Measurements from ENCODE around the gene GALR2. TPM values are rescaled to one million over a fixed set of nuclear protein-coding genes. Genes with fewer than 3 reads are reported as not detected.

The GALR2 gene
- total RNA-seq, 6 experiments from 2014 or later: 0.18 TPM; not detected in 5

DNA sequence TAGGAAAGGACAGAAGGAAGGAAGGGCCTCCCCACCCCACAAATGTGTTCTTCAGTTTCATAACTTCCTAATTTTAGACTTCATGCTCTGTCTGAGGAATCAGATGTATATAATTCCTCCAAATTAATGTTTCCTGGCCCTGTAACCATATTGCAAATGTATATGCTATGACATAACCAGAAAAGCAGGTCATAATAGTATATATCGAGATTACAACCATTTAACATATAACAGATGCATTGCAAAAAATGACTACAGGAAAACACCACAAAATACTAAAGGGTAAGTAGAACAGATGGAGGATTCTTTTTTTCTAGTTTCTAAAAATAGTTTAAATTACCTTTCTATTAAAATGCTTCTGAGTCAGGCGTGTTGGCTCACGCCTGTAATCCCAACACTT lies 32.1 kb downstream of the GALR2 start:
- ATAC-seq (no peak), DNase-seq (no peak)
- Histone ChIP-seq H3K27ac (no peak overlapping the region), H3K27me3 (no peaks in the 10 kb centered on the region), H3K4me3 (no peak overlapping the region), H3K4me1 (peaks cover 0 to 10% (median 4%) of the 10 kb centered on the region in 4 donors), H3K36me3 (peaks cover 0 to under 1% (median 0%) of the 10 kb centered on the region in 4 donors), H3K9me3 (no peaks in the 10 kb centered on the region)
- intact Hi-C loops (cut with DNase I): no loop called here
- 82% methylated on average over 3 of the region's 3 CpGs for WGBS (ENCODE audit: insufficient coverage, low coverage, low lambda C conversion rate, missing lambda C conversion rate)
- TF ChIP-seq, protein P1, sequence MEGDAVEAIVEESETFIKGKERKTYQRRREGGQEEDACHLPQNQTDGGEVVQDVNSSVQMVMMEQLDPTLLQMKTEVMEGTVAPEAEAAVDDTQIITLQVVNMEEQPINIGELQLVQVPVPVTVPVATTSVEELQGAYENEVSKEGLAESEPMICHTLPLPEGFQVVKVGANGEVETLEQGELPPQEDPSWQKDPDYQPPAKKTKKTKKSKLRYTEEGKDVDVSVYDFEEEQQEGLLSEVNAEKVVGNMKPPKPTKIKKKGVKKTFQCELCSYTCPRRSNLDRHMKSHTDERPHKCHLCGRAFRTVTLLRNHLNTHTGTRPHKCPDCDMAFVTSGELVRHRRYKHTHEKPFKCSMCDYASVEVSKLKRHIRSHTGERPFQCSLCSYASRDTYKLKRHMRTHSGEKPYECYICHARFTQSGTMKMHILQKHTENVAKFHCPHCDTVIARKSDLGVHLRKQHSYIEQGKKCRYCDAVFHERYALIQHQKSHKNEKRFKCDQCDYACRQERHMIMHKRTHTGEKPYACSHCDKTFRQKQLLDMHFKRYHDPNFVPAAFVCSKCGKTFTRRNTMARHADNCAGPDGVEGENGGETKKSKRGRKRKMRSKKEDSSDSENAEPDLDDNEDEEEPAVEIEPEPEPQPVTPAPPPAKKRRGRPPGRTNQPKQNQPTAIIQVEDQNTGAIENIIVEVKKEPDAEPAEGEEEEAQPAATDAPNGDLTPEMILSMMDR (IDR thresholded peaks at IDR 0.05): no peak
- no peak for TF ChIP-seq POLR2A (IDR thresholded peaks at IDR 0.05)

DNA sequence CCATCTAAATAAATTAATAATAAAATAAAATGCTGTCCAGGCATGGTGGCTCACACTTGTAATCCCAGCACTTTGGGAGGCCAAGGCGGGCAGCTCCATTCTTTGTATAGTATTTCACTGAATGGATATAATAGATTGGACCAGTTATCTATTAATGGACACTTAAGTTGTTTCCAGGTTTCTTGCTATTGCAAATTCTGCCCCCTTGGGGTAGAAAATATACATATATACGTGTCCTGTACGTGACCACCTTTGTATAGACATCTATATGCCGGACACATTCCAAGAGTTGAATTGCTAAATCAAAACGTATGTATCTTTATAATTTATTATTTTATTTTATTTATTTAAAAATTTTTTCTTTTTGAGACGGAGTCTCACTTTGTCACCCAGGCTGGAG lies 32.9 kb downstream of the GALR2 start:
- peaks cover 0 to 7% (median 3%) of the 10 kb centered on the region in 4 donors for H3K4me1 ChIP-seq
- no peak for TF ChIP-seq POLR2A (IDR thresholded peaks at IDR 0.05)
- TF ChIP-seq, protein P1 (IDR thresholded peaks at IDR 0.05): peak in 1 of 4 donors; percentile 9
- DNase-seq: no peak
- ATAC-seq: no peak
- H3K27me3 ChIP-seq: no peaks in the 10 kb centered on the region
- H3K27ac ChIP-seq: no peak overlapping the region
- 82% methylated on average over 6 of the region's 6 CpGs for WGBS (ENCODE audit: insufficient coverage, low coverage, low lambda C conversion rate, missing lambda C conversion rate)
- no peaks in the 10 kb centered on the region for H3K36me3 ChIP-seq
- H3K9me3 ChIP-seq: no peaks in the 10 kb centered on the region
- intact Hi-C loops (cut with DNase I): no loop called here
- H3K4me3 ChIP-seq: no peak overlapping the region

- Histone ChIP-seq H3K27me3 (no peaks in the 10 kb centered on the region), H3K27ac (no peak overlapping the region), H3K36me3 (no peaks in the 10 kb centered on the region), H3K9me3 (no peaks in the 10 kb centered on the region), H3K4me1 (no peaks in the 10 kb centered on the region), H3K4me3 (no peak overlapping the region)
- ATAC-seq (no peak), DNase-seq (no peak)
- TF ChIP-seq POLR2A (IDR thresholded peaks at IDR 0.05): no peak
- TF ChIP-seq, protein P1 (IDR thresholded peaks at IDR 0.05): no peak
- WGBS (ENCODE audit: insufficient coverage, low coverage, low lambda C conversion rate, missing lambda C conversion rate): 89% methylated on average over 2 of the region's 2 CpGs
- intact Hi-C loops (cut with DNase I): no loop called here
Observed at GRCh38 chr17:76111956-76112355, 37.4 kb downstream of the GALR2 start.

DNA sequence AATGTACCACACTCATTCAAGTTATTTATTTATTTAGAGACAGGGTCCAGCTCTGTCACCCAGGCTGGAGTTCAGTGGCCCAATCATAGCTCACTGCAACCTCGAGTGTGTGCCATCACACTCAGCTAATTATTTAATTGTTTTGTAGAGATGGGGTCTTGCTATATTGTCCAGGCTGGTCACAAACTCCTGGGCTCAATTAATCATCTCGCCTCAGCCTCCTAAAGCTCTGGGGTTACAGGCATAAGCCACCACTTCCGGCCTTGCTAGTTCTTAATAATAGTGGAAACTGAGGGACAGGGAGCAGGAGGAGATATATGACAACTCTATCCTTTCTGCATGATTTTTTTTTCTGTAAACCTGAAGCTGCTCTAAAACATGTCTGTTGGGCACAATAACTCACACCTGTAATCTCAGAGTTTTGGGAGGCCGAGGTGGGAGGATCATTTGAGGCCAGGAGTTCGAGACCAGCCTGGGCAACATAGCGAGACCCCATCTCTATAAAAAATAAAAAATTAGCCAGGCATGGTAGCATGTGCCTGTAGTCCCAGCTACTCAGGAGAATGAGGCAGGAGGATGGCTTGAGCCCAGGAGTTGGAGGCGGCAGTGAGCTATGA lies 40.7 kb downstream of the GALR2 start:
- 89% methylated on average over 7 of the region's 7 CpGs for WGBS (ENCODE audit: insufficient coverage, low coverage, low lambda C conversion rate, missing lambda C conversion rate)
- Histone ChIP-seq H3K27me3 (no peaks in the 10 kb centered on the region), H3K9me3 (no peaks in the 10 kb centered on the region), H3K27ac (no peak overlapping the region), H3K4me3 (no peak overlapping the region), H3K36me3 (no peaks in the 10 kb centered on the region), H3K4me1 (no peaks in the 10 kb centered on the region)
- intact Hi-C loops (cut with DNase I): no loop called here
- DNase-seq: no peak
- no peak for ATAC-seq
- TF ChIP-seq, protein P1 (IDR thresholded peaks at IDR 0.05): no peak
- no peak for TF ChIP-seq POLR2A (IDR thresholded peaks at IDR 0.05)

Measured in right lobe of liver (tissue), 6 donors.